Right lobe of liver (tissue), 6 donors: ENCODE results near the gene KRTAP3-2. TPM values are rescaled to one million over a fixed set of nuclear protein-coding genes. Genes with fewer than 3 reads are reported as not detected.

Source experiments
- ATAC-seq, 4 donors: fragments of 200-7000 bp; cut with Tn5 transposase; one replicate each; pipeline ENCODE4 v1.9.1; 2020; ENCODE audit warnings: mild to moderate bottlenecking in 4 of 4, moderate library complexity in 4 of 4
- DNase-seq, 3 donors: peaks; one replicate each; pipeline ENCODE4 v3.0.0-alpha.2; 2020
- H3K27ac ChIP-seq, 3 donors: fragments of 200-600 bp; one replicate each; pipeline ENCODE4 v1.8.0; 2022
- H3K27me3 ChIP-seq, 2 donors: fragments of 200-600 bp; one replicate each; pipeline ENCODE4 v1.8.0; 2022
- H3K36me3 ChIP-seq, 4 donors: fragments of 200-600 bp; sonication (generic) in 1 of 4; one replicate each; pipeline versions ENCODE4 v1.5.1 to v1.8.0; 2017 to 2022; ENCODE audit warnings: control low read depth in 1 of 4
- H3K4me1 ChIP-seq, 4 donors: fragments of 200-600 bp; sonication (generic) in 1 of 4; one replicate each; pipeline versions ENCODE4 v1.5.1 to v1.8.0; 2017 to 2022; ENCODE audit warnings: control low read depth in 1 of 4
- H3K4me3 ChIP-seq, 3 donors: fragments of 200-600 bp; one replicate each; pipeline ENCODE4 v1.8.0; 2022
- H3K9me3 ChIP-seq, 4 donors: fragments of 200-600 bp; sonication (generic) in 1 of 4; one replicate each; pipeline versions ENCODE4 v1.5.1 to v1.8.0; 2017 to 2022; ENCODE audit warnings: control low read depth in 1 of 4
- CTCF ChIP-seq, 4 donors: fragments of 200-600 bp in 3 of 4; fragments of 450-650 bp in 1 of 4; IDR thresholded peaks; one replicate each; pipeline versions ENCODE4 v1.5.1 to v1.8.0; 2016 to 2022; ENCODE audit warnings: antibody characterized with exemption in 4 of 4, mild to moderate bottlenecking in 2 of 4
- POLR2A ChIP-seq: fragments of 450-650 bp; IDR thresholded peaks from one replicate; pipeline ENCODE4 v1.6.1; 2017; ENCODE audit warnings: antibody characterized with exemption, mild to moderate bottlenecking
- WGBS: methylation state at CpG from one replicate; pipeline ENCODE4 v1.1.6; 2018; ENCODE audit warnings: low coverage, low lambda C conversion rate; ENCODE audit not compliant: insufficient coverage; ENCODE audit errors: missing lambda C conversion rate; 5-methylcytosine and 5-hydroxymethylcytosine counted together
- intact Hi-C, 2 donors: fragments of 100-400 bp; cut with DNase I; formaldehyde crosslinking; loops; one replicate each; pipeline versions ENCODE4 v1.11.2 to v1.14.1; 2022
- total RNA-seq, 6 experiments: library from RNA; depleted of rRNA in 2 of 6; stranded (reverse); fragments of >200 nt in 2 of 6; fragmentation: NEBNext Ultra II Directional in 3 of 6; extraction: Animal tissue kit (Norgen Biotek cat#: 25700) in 3 of 6; gene quantifications; one replicate each; pipeline versions ENCODE4 v1.1.0 to v1.2.4, GENCODE V29; 2016 to 2023
- donor health status: DM: no; HTN: yes; CAD: no.
- donor health status: DM: no; HTN: no; CAD: no.
- donor health status: DM: no; HTN: no; CAD: no.
- donor health status: DM: no; HTN: yes; CAD: no.
- donor health status: DM: no; HTN: yes; CAD: no.

The KRTAP3-2 gene
- total RNA-seq, 6 experiments from 2014 or later, result not detected

- H3K9me3 ChIP-seq, result no peaks in the 10 kb centered on the region
- TF ChIP-seq CTCF (IDR thresholded peaks at IDR 0.05) (no peak), POLR2A (no peak)
- no peak overlapping the region for H3K4me3 ChIP-seq
- H3K36me3 ChIP-seq, result no peaks in the 10 kb centered on the region
- ATAC-seq (no peak), DNase-seq (no peak)
- H3K27ac ChIP-seq, result no peak overlapping the region
- no peaks in the 10 kb centered on the region for H3K4me1 ChIP-seq
- intact Hi-C loops, result no loop called here
- no peaks in the 10 kb centered on the region for H3K27me3 ChIP-seq
Observed at GRCh38 chr17:41010441-41010840, 10.7 kb upstream of the KRTAP3-2 start.

- TF ChIP-seq POLR2A (no peak), CTCF (IDR thresholded peaks at IDR 0.05) (no peak)
- Histone ChIP-seq H3K27me3 (no peaks in the 10 kb centered on the region), H3K36me3 (no peaks in the 10 kb centered on the region), H3K27ac (no peak overlapping the region), H3K9me3 (no peaks in the 10 kb centered on the region), H3K4me3 (no peak overlapping the region), H3K4me1 (no peaks in the 10 kb centered on the region)
- WGBS, result 70% methylated on average over 1 of the region's 1 CpG
- ATAC-seq, result no peak
- intact Hi-C loops, result no loop called here
- DNase-seq, result no peak
Observed at GRCh38 chr17:41009936-41010335, 10.2 kb upstream of the KRTAP3-2 start.

- Histone ChIP-seq H3K27ac (no peak overlapping the region), H3K4me1 (no peaks in the 10 kb centered on the region), H3K9me3 (no peaks in the 10 kb centered on the region), H3K27me3 (no peaks in the 10 kb centered on the region), H3K4me3 (no peak overlapping the region), H3K36me3 (no peaks in the 10 kb centered on the region)
- TF ChIP-seq CTCF (IDR thresholded peaks at IDR 0.05), result no peak
- no peak for TF ChIP-seq POLR2A
- no peak for ATAC-seq
- DNase-seq, result no peak
- intact Hi-C loops, result no loop called here
- 37% methylated on average over 4 of the region's 4 CpGs for WGBS
Observed at GRCh38 chr17:41009301-41009760, 9.6 kb upstream of the KRTAP3-2 start.

GRCh38 chr17:41008811-41009210, 9.1 kb upstream of the KRTAP3-2 start, which contains the start of gene KRTAP3-1:
KRTAP3-1 (minus strand) TSS chr17:41009128; CDS start chr17:41009074, 54 bp downstream.
- intact Hi-C loops, result no loop called here
- Histone ChIP-seq H3K4me3 (no peak within 1 kb of the TSS), H3K4me1 (no peaks in the 10 kb centered on the region), H3K9me3 (no peaks in the 10 kb centered on the region), H3K27me3 (no peaks in the 10 kb centered on the region), H3K36me3 (no peaks in the 10 kb centered on the region), H3K27ac (no peak within 1 kb of the TSS)
- ATAC-seq, result no peak
- 56% methylated on average over 6 of the region's 8 CpGs for WGBS
- DNase-seq, result no peak
- TF ChIP-seq CTCF (IDR thresholded peaks at IDR 0.05) (no peak), POLR2A (no peak)

- Histone ChIP-seq H3K4me3 (no peak overlapping the region), H3K27ac (no peak overlapping the region), H3K4me1 (no peaks in the 10 kb centered on the region), H3K36me3 (no peaks in the 10 kb centered on the region), H3K27me3 (no peaks in the 10 kb centered on the region), H3K9me3 (no peaks in the 10 kb centered on the region)
- DNase-seq (no peak), ATAC-seq (no peak)
- WGBS, result 68% methylated on average over 2 of the region's 3 CpGs
- no peak for TF ChIP-seq POLR2A
- no peak for TF ChIP-seq CTCF (IDR thresholded peaks at IDR 0.05)
- intact Hi-C loops, result no loop called here
Observed at GRCh38 chr17:41004397-41004796, 4.7 kb upstream of the KRTAP3-2 start.
